GM21526 (cell line): ENCODE results near the gene LPCAT4.
"Not testable (repeated sequence)": the region's sequence is repeated elsewhere in the genome, so short reads cannot be mapped to it uniquely, and the experiment has no call there.

ENCODE experiments used
- ATAC-seq: cut with Tn5 transposase; IDR thresholded peaks from one replicate; pipeline ENCODE4 v1.9.1; 2021; ENCODE audit warnings: moderate library complexity; ENCODE audit not compliant: unreplicated experiment, low FRiP score

LPCAT4 gene

GRCh38 chr15:34365091-34365825 is 1.7 kb downstream of the LPCAT4 start:
- ATAC-seq, result no peak

DNA sequence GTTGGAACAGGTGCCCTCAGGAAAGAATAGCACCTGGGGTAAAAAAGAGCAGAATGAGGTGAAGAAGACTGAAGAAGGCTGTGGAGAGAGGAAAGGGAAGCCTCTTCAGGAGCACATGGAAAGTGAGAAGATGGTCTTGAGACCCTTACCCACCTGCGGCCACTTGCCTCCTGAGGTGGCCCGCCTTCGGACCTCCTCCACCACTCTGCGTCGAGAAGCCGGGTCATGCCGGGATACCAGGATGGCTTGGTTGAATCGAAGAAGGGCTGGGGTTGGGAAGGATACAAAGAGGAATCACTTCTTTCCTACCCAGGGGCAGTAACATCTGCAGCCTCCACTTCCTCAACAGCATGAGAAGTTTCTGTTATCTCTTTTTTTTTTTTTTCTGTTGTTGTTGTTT is 3.0 kb downstream of the LPCAT4 start:
- no peak for ATAC-seq

GRCh38 chr15:34362047-34362773 is 4.8 kb downstream of the LPCAT4 start:
- no peak for ATAC-seq

- ATAC-seq, result no peak
Measured at GRCh38 chr15:34361278-34361677, 5.7 kb downstream of the LPCAT4 start.

DNA sequence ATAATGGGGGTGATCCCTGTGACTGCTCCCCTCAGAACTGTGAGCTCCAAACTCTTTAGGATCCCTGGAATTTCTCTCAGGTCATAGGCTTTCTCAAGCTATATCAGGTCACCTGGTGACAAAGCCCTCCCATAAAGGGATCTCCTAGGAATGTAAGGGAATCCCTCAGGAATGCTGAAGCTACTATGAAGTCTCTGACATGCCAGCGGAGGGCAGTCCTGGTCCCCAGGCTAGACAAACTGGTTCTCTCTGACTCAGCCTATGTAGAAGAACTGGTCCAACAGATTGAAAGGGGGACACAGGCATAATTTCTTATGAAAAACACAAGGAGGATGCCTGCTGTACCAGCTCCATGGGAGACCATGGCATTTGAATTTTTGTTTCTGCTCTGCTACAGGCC is 6.7 kb downstream of the LPCAT4 start:
- no peak for ATAC-seq

DNA sequence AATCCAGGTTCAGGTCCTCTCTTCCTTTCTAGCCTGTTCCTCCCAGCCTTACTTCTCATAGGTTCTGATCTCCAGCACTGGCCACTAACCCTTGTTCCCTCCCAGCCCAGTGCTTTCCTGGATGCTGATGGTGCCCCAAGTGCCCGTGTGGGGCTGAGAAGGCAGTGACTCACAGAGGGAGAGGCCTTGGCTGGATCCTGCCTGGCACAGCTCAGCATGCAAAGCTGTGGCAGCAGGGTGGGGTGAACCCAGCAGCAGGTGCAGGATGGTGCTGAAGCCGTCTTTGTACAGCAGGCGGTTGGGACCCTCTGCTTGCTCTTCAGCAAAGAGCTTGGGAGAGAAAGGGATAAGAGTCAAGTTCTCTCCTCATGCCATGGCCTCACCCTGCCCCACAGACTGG is 7.6 kb downstream of the LPCAT4 start:
- ATAC-seq, result no peak

DNA sequence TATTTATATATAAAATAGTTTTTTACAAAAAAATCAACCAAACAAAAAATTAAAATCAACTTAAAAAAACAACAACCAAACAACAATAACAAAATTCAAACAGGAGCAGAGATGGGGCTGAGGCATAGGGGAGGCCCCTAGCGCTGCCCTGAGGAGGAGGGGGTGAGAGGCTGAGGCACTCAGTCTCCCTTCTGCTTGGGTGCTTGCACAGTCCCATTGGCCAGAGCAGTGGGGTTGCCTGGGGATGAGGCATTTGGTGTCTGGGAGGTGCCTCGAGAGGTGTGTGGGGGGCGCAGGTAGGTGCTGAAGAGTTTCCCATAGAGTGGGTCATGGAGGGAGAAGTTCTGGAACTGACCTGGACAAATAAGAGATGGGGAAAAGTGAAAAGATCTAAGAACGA is 8.0 kb downstream of the LPCAT4 start:
- no peak for ATAC-seq

DNA sequence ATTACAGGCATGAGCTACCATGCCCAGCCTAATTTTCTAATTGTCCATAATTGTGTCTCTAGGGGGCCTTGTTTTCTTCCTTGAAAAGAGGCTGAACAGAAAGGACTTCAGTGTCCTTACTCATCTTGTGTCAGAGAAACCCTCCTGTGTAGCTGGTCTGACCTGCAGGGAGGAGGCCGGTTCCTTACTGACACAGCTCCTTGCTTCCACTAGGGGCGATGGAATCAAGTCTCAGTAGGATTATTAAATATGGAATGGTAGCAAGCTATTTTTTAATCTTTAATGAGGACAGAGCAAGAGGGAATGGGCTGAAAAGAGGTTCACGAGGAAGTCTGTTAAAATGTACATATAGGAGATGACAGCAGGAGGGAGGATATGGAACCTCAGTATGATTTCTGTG is 8.6 kb downstream of the LPCAT4 start:
- ATAC-seq, result no peak

DNA sequence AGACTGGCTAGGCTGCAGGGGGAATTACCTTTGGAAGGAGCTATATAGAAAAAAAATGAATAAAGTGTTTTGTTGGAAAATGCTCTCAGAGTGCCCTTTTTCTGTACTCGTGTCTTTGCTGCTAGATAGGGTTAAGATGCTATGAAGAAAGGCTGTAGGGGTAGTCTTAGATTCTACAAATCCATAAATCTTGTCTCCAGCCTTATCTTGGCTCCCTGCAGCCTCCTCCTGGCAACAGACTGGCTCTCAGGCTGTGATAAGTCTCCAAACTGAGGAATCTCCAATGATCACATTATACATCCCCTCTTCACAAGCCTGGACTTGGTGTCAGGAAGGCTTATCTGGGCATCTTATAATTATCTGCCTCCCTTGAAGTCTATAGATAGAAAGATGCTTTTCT is 9.3 kb downstream of the LPCAT4 start:
- no peak for ATAC-seq

GRCh38 chr15:34355241-34355640 is 11.8 kb downstream of the LPCAT4 start:
- no peak for ATAC-seq

DNA sequence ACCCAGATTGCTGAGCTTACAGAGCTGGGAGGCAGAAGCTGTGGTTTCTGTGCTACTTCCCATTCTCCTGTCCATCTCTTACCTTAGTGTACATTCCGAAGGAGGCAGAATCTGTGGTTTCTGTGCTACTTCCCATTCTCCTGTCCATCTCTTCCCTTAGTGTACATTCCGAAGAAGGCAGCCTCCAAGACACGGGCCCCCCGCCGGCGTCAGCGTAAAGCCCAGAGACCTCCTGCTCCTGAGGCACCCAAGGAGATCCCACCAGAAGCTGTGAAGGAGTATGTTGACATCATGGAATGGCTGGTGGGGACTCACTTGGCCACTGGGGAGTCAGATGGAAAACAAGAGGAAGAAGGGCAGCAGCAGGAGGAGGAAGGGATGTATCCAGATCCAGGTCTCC is 12.7 kb downstream of the LPCAT4 start:
- no peak for ATAC-seq

- ATAC-seq, result no peak
Measured at GRCh38 chr15:34353627-34354026, 13.4 kb downstream of the LPCAT4 start.

DNA sequence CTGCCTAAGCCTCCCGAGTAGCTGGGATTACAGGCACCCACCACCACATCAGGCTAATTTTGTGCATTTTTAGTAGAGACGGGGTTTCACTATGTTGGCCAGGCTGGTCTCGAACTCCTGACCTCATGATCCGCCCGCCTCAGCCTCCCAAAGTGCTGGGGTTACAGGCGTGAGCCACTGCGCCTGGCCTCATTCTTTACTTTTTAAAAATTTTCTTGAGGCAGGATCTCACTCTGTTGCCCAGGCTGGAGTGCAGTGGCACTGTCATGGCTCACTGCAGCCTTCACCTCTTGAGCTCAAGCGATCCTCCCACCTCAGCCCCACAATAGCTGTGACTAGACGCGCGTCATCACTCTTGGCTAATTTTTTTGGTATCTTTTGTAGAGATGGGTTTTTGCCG is 14.0 kb downstream of the LPCAT4 start:
- not testable (repeated sequence) for ATAC-seq

DNA sequence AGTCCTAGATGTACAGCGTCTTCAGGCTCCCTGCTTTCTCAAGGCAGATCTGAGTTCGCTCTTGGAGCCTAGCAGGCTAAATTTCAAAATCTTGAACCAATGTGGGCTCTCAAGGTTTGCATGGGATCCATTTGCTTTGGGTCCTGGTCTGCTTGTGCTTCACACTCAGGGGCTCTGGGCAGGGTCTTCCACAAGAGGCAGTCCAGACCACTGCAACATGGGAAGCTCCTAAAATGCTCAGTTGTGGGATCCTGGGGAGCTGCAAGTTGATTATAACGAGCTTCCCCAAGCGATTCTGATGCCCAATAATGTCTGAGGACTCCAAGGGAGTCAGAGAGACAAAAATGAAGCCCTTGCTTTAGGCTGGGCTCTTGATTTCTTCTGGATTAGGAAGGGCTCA is 17.2 kb downstream of the LPCAT4 start:
- ATAC-seq, result no peak

DNA sequence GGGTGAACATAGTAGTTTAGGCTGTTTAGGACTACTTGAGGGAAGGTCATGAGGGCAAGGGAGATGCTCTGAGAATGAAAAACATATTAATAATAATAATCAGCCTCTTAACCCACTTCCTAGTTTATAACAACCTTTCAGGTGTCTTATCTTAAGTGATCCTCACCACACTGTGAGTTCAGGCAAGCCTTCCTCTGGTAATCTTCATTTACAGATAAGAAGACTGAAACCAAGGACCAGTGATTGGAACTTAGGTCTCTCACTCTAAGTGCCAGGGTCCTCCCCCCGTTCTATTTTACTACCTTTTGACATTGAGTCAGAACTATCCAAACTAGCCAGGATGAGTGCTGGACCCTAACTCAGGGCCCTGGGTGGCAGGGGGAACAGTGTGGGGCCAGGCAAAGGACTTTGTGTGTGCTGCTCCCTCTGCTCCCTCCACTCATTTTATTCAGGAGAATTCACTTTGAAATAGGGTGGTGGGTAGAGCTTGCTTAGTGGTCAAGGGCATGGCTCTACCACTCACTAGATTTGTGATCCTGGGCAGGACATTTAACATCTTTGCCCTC is 18.2 kb downstream of the LPCAT4 start:
- ATAC-seq, result no peak

DNA sequence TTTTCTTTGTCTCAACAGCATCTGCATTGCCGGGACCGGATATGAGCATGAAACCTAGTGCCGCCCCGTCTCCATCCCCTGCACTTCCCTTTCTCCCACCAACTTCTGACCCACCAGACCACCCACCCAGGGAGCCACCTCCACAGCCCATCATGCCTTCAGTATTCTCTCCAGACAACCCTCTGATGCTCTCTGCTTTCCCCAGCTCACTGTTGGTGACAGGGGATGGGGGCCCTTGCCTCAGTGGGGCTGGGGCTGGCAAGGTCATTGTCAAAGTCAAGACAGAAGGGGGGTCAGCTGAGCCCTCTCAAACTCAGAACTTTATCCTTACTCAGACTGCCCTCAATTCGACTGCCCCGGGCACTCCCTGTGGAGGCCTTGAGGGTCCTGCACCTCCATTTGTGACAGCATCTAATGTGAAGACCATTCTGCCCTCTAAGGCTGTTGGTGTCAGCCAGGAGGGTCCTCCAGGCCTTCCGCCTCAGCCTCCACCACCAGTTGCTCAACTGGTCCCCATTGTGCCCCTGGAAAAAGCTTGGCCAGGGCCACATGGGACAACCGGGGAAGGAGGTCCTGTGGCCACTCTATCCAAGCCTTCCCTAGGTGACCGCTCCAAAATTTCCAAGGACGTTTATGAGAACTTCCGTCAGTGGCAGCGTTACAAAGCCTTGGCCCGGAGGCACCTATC is 18.9 kb downstream of the LPCAT4 start:
- ATAC-seq, result no peak

DNA sequence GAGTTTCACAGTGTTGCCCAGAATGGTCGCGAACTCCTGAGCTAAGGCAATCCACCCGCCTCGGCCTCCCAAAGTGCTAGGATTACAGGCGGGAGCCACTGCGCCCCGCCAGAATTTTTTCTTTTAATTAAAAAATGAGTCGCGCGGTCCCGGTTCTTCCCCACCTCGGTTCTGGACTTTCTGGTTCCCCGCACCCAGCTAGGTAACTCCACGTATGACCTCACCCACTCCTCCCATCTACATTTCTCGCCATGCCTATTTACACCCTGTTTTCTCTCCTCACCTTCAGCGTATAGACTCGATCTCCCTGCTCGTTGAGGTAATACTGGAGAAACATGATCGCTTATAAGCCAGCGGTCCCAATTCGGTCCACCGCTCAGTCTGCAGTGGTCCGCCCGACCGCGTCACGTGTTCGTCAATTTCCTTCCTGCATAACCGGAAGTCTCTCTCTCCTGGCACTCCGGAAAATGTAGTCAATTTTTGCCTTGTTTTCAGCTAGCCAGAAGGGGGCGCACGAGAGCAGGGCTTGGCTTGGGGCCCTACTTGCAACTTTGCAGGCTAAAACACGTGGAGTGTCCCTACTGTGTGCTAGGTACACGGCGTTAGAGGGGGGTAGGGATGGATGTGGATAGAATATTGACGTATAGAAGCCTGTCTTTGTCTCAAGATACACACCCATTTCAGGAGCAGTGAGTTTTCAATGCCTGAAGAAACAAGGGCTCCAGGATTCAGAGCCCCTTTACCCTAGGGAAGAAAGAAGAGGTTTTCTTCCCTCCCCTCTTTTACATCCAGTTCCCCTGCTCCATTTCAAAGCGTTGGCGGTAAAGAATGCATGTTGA is 24.0 kb downstream of the LPCAT4 start, which contains the start of the genes NOP10 and NUTM1:
Gene NOP10, minus strand, starts transcription at position 400 of the 839 bp plus-strand sequence. Its CDS starts 63 bp downstream, at position 337.
Gene NUTM1, plus strand, starts transcription at position 579 of the 839 bp plus-strand sequence. CDS start 382 bp downstream, outside the sequence.
- ATAC-seq, result peak; percentile 70

DNA sequence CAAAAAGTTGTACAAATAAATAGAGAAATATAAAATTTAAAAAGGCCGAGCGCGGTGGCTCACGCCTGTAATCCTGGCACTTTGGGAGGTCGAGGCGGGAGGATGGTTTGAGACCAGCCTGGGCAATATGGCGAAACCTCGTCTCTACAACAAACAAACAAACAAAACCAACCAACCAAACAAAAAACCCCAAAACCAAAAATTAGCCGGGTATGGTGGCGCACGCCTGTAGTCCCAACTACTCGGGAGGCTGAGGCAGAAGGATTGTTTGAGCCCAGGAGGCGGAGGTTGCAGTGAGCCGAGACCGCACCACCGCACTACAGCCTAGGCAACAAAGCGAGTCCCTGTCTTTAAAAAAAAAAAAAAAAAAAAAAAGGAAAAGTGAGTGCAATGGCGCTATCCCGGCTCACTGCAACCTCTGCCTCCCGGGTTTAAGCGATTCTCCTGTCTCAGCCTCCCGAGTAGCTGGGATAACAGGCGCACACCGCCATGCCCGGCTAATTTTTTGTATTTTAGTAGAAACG is 24.7 kb downstream of the LPCAT4 start:
- ATAC-seq, result not testable (repeated sequence)

GRCh38 chr15:34341381-34342212 is 25.4 kb downstream of the LPCAT4 start:
- ATAC-seq, result no peak
